SIG-M5 treated with dmso at 0.1 percent for 504 hours (cell line): Measurements from ENCODE around the gene SLC25A22.
A peak's percentile ranks its signal among the peaks of the same experiment; 100 is the strongest.

ENCODE experiments used
- DNase-seq: peaks from one replicate; lab custom pipeline; 2025; ENCODE audit not compliant: unreplicated experiment; lab: John Stamatoyannopoulos, UW

The SLC25A22 gene

DNA sequence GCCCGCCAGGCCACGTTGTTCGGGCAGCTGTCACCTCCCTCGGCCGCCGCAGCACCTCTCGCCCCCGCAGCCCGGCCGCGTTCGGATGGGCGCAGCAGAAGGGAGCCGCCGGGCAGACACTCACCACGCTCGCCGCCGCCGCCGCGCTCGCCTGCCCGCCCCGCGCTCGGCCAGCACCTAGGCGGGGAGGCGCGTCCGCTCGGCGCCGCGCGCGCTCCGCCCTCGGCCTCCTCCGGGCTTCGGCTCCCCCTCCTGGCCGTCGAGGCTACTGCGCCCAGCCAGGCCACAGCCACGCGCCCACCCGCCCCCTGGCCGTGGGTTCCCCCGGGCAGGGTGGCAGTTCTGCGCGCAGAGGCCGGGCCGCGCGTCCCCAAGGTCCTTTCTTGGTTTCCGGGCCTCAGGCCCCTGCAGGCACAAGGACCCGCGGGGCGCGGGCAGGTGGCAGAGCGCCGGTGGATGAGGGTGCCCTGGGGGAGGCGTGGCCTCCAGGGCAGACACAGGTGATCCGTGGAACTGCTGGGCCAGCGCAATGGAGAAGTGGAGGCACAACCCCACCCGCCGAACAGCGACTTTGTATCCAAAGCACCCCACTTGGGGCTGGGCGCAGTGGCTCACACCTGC, at the start of gene SLC25A22:
TSS of gene SLC25A22 (minus strand) at position 189 of the 621 bp plus-strand sequence. CDS start 3,275 bp downstream, outside the sequence.
- peak; percentile 54 for DNase-seq

DNA sequence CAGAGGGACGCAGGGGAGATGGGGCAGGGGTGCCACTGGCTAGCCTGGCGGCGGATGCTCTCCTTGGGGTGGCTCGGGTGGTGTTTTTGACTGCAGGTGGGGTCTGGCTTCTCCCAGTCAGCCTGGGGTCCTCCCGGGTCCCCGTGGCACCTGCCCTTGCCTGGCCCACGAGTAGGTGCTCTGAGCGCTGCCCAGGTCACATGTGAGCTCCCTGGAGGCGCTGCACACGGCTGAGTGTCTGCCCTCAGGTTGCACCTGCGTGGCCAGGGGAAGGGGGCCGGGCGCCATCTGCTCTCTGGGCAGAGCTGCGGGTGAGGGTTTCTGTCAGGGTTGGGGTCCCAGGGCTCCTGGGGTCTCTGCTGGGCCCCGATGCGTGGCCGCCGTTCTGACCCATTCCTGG, 49.8 kb upstream of the SLC25A22 start:
- DNase-seq = no peak

DNA sequence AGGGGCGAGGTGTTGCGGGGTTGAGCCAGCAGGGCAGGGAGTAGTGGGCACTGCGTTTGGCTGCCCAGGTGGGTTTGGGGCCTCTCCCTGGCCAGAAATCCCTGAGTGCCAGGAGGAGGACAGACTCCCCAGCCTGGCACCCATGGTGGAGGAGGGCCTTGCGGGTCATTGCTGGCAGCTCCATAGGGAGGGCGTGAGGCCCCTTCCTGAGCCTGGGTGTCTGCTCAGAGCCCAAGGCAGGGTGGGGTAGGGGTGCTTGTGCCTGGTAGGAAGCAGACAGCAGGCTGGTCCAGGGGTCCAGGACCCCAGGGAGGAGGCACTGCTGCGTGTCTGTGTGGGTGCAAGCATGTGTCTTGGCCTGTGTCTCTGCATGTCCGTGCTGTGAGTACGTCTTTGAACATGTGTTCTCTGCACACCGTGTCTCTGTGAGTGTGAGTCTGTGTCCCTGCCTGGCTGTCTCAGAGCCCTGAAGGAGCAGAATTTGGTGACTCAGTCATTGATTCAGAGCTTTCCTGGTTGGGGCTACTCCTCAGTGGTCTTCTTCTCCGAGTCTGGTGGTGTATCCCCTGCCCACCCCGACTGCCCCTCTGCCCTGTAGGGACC, 48.5 kb upstream of the SLC25A22 start:
- DNase-seq = no peak

DNA sequence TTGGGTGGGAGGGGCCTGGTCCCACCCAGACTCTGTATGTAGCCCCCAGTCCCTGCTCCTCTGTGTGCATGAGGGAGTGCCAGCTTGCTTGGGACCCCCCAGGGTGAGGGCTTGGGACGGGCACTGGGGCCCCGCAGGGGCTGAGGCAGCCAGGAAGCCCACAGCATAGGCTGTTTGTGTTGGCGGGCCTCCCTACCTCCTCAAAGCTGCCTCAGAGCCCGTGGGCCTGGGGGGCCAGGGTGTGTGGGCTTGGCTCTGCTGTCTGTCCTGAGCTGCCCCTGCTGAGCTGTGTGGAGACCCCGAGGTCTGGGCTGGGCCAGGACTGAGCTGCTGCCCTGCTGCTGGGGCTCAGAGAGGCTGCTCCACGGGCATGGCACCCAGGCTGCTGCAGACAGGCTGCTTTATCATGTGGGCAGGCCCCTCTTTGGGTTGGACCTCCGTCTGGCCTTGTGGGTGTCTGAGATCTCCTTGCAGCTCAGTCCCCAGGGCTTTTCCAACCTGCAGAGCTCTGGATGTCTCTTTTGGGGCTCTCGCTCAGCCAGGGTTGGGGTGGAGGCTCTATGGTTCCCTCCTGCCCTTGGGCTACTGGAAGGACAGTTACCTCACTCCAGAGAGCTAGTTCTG, 47.9 kb upstream of the SLC25A22 start:
- DNase-seq = no peak

DNA sequence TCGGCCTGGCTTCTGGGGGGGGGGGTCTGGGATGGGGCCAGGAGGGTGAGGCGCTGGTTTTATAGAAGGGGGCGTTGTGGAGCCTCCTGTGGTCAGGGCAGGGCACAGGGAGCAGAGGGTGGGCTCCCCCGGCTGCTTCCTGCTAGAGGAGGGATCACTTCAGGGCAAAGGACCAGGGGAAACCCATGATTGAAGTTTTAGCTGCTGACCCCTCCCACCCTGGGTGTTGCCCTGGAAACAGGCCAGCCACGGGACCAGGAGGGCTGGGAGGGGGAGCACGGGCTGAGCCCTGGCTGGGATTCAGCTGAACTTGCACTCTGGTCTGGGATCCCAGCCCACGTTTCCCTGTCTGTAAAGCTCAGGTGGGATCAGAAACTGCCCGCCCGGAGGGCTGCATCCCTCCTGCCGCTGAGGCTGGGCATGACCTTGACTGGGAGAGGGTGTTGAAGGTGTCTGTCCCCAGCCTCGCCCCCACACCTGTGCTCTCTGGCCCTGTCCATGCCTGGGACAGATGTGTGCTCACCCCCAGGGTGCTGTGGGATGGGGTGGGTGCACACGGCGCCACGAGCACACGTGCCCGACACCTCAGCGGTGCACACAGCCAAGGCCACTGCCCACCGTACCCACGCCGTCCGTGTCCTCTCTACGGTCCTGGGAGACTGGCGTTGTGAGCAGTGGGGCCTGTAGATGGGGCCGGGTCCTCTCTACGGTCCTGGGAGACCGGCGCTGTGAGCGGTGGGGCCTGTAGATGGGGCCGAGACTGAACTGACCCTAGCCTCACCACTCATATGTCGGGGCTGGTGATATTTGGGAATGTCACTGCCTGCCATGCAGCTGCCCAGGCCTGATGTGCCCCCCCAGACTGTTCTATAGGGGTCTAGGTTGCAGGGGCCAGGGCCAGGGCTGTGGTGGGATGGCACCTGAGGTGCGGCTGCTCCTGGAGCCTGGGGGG, 46.9 kb upstream of the SLC25A22 start:
- DNase-seq = no peak

DNA sequence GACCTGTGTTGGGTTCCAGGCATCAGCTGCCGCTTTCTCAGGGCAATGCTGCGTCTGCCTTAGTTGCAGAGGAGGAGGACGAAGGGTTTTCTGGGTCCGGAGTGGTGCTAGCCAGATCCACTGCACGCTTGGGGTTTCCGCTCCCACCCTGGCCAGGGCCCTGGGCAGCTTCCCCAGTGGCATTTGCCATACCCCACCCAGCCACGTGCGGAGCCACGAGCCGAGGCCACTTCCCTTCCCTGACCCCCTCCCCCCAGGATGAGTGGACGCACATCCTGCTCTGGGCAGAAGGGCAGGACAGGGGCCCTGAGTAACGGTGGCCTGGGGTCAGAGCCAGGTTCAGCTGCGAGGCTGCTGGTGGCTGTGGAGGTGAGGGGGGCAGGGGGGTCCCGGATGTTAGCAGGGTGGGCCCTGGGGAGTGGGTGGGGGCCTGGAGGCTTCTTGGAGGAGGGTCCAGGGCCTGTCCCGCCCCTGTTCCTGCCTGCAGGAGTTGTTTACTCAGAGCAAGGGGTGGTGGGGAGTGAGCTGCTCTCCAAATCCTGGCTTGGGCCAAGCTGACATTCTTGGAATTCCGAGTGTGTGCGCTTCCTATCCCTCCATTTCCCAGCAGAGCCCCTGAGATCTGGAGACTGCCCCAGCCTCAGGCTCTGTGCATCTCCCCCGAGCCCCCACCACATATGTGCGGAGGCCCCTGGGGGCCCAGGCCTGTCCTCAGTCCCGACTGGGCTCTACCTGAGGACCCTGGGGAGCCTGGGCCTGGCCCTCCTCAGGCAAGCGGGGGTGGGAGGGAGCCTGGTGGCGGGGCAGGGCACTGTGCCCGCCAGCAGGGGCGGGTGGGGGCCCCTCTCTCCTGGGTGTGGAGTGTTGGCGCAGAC, 46.0 kb upstream of the SLC25A22 start:
- DNase-seq = no peak

DNA sequence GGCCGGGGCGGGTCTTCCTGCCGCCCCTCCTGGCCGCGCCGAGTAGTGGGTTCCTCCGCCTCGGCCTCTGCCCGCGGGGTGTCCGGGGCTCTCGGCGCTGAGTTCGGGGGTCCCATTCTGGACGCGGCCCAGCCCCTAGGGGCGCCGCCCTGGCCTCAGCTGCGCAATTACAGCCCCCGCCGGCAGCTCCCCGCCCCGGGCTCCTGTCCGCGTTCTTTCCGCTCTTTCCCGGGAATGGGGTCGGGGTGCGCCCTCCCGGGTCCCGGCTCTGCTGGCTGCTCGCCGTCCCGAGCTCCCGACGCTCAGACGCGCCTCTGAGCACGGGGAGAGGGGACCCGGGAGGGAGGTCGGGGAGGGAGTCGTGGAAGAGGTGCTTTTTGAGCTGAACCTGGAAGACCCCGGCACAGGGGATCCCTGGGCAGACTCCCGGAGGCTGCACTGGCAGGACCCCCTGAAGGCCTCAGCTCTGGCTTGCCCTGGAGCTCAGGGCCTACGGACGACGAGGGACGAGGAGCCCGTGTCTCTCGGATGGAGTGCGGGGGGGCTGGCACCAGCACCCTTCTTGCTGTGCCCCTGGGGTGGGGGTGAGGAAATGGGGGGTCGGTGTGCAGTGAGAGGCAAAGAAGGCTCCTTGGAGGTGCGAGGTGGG, 45.1 kb upstream of the SLC25A22 start:
- DNase-seq = no peak

DNA sequence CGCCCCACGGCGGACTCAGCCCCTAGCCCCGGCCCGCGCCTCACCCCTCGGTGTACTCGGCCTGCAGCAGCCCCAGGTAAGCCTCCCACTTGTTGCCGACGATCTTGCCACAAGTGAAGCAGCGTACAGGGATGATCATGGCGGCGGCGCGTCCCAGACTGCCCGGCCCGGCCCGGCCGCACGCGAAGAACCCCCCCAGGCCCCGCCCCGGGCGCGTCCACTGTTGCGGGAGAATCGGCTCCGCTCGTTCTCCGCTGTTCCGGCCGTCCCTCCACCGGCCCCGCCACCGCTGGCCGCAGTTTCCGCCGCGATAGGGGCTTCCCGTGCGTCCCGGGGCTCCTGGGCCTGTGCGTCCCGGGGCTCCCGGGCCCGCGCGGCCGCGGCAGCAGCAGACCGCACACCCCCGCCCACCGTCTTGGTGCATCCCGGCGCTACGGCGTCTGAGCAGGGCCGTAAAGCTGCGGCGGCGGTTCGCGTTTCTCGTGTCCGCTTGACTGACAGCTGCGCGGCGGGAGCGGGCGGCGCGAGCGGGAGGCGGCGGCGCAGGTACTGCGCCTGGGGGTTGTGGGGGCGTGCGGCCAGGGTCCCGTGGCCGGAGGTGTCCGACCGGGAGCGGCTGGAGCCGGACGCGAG, 44.4 kb upstream of the SLC25A22 start, which contains the start of the genes POLR2L and TSPAN4:
TSS of gene POLR2L (minus strand) at position 160 of the 633 bp plus-strand sequence. CDS start at position 139, 21 bp downstream.
TSS of gene TSPAN4 (plus strand) at position 483 of the 633 bp plus-strand sequence. CDS start 7,453 bp downstream, outside the sequence.
- DNase-seq = peak; percentile 63

DNA sequence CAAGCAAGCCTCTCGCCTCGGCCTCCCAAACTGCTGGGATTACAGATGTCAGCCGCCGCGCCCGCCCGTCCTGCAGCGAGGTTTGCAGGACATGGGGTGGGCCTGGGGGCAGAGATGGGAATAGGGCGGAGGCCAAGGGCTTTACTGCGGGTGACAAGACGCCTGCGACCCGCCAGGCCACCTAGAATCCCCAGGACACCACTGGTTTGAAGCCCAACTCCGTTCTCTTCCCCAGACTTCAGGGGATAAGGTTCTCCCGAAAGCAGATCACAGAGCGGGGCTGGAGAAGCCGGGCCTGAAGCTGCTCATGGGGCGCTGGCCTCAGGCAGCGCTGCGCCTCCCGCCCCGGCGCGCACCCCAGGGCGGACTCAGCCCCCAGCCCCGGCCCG, 43.9 kb upstream of the SLC25A22 start:
- no peak for DNase-seq

DNA sequence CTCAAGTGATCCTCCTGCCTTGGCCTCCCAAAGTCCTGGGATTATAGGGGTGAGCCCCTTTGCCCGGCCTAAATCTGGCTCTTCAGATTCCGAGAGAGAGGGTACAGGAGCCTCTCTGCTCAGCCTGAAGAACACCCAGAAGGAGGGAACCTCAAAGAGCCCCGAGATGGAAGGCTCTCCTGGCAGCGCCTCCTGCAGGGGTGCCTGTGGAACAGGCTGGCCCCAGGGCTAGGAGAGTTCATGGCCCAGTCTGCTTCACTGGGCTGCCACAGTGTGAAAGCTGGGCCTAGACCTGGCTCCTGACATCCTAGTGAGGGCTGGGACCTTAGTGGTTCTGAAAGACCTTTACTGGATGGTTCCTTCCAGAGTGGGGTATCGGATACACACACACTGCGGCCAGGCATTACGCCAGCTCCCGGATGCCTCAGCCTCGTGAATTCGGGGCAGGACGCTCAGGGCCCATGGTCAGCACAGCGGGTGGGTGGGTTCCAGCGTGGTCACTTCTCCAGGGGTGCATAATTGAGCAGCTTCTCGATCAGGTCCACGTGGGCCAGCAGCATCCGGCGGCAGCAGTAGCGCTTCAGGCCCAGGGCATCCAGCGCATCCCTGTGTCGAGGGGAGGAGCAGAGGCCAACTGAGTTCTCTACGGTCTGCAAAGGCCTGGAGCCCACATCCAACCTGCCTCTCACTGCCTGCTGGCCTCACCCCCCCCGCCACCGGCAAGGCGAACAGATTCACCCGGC, 42.0 kb upstream of the SLC25A22 start:
- DNase-seq = no peak

DNA sequence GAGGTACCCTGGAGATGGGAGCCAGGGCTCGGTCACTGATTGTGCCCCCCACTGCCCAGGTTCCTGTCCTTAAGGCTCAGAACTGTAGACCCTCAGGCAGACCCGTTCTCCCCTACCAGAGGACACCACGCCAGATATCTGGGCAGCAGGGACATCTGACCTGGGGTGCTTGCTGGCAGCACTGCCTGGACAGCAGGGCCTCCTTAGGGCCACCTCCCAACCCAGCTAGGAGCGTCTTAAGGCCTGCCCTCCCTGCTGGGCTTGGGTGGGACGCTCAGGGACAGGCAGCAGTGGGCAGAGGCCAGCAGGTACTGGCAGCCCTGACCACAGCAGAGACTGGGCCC, 41.2 kb upstream of the SLC25A22 start:
- no peak for DNase-seq

DNA sequence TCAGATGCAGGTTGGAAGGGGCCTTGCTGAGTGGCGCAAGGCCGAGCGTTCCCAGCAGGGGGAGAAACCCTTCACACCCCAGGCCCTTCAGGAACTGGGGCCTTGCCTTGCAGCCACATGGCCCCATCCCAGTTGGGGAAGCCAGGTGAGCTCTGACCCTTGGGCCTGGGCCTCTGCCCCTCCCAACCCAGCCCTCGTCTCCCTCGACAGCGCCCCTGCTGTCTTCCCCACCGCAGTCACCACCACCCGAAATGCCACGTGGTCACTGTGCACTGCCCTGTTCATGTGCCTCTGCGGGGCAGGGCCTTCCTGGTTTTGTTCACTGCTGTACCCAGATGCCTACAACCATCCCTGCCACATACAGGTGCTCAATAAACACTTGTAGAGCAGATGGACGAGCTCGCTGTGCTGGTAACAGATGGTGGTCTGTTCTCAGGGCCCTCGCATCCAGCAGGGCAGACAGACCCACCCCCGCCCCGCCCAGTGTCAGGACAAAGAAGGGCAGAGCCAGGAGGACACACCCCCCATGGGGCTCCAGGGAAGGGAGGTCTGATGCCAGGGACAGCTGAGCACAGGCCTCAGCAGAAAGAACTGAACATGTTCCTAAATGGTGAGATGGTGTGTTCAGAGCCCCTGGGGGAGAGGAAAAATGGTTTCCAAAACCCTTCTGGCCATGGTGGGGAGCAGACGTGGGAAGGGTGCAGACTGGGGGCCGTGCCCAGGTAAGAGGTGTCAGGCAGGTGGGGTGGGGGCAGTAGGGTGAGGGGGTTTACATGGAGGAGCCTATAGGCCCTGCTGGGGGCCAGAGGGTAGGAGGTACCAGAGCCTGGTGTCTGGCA, 40.6 kb upstream of the SLC25A22 start:
- no peak for DNase-seq

DNA sequence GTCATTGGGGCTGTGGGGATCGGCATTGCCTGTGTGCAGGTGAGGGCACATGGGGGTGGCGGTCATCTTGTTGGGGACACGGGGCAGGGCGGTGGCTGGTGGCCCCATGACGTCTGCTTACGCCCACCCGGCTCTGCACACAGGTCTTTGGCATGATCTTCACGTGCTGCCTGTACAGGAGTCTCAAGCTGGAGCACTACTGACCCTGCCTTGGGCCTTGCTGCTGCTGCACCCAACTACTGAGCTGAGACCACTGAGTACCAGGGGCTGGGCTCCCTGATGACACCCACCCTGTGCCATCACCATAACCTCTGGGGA, 39.9 kb upstream of the SLC25A22 start:
- no peak for DNase-seq

DNA sequence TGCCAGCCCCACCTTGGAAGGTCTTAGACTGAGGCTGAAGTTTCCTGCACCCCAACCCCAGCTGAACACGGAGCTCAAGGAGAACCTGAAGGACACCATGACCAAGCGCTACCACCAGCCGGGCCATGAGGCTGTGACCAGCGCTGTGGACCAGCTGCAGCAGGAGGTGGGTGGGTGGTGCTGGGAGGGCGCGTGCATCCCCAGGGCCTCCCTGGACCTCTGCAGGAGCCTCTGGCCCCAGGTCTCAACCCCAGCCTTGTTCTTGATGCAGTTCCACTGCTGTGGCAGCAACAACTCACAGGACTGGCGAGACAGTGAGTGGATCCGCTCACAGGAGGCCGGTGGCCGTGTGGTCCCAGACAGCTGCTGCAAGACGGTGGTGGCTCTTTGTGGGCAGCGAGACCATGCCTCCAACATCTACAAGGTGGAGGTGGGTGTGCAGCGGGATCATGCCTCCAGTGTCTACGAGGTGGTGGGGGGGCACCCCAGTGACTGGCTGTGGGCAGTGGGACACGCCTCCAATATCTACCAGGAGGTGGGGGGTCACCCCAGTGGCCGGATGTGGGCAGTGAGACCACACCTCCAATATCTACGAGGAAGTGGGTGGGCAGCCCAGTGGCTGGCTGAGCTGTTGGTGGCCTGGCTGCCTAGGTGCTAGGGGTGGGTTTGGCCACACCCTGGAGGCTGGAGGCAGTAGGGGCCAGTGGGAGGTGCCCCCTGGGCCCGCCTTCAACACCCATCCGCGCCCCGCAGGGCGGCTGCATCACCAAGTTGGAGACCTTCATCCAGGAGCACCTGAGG, 39.3 kb upstream of the SLC25A22 start:
- DNase-seq = no peak

DNA sequence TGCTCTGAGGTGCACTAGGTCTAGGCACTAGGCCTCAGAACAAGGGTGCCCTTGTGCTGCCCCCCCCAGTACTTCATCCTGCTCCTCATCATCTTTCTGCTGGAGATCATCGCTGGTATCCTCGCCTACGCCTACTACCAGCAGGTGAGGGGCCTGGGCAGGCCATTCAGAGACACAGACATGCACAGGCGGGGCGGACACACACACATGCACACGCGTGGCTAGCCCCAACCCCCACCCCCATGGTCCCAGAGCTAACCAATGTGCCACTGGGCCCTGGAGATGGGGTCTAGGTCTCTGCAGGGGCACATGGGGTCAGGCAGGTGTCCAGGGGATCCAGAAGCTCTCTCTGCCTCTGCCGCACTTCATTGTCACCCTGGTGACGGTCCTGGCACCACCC, 38.6 kb upstream of the SLC25A22 start:
- DNase-seq = no peak

DNA sequence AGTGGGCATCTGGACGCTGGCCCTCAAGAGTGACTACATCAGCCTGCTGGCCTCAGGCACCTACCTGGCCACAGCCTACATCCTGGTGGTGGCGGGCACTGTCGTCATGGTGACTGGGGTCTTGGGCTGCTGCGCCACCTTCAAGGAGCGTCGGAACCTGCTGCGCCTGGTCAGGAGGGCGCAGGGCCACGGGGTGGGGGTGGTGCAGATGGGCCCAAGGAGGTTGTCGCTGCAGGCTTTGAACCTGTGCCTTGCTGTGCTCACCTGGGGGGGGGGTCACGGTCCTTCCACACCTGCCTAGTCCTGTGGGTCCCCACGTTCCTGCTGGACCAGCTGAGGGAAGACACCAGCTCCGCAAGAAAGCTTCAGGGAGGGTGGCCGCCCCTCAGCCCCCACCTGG, 38.2 kb upstream of the SLC25A22 start:
- DNase-seq = no peak
